Activated T-helper 2 cell treated with anti-CD3 and anti-CD28 coated beads, Interferon-gamma antibody, Interleukin-2, Interleukin-4, amounts not matched to agents 10 μg/mL and 5 μg/mL and 100 μg/mL, durations not matched to agents 14 hours and 24 hours and 36 hours (primary cell): Measurements from ENCODE around the gene POLR3GL. TPM values are rescaled to one million over a fixed set of nuclear protein-coding genes. Genes with fewer than 3 reads are reported as not detected.
A peak's percentile ranks its signal among the peaks of the same experiment; 100 is the strongest.
"Not testable (repeated sequence)": the region's sequence is repeated elsewhere in the genome, so short reads cannot be mapped to it uniquely, and the experiment has no call there.

ENCODE experiments used
- DNase-seq: peaks from one replicate; pipeline ENCODE4 v3.0.0; 2021; ENCODE audit warnings: low spot score
- H3K27ac Mint-ChIP-seq: one replicate; pipeline ENCODE4 v1.8.0; 2021; ENCODE audit warnings: mixed read lengths
- H3K27me3 Mint-ChIP-seq: one replicate; pipeline ENCODE4 v1.8.0; 2021; ENCODE audit warnings: low read depth, mixed read lengths
- H3K36me3 Mint-ChIP-seq: one replicate; pipeline ENCODE4 v1.8.0; 2021; ENCODE audit warnings: low read depth, mixed read lengths
- H3K4me1 Mint-ChIP-seq: one replicate; pipeline ENCODE4 v1.8.0; 2021; ENCODE audit warnings: low read depth, mixed read lengths
- H3K4me3 Mint-ChIP-seq: one replicate; pipeline ENCODE4 v1.8.0; 2021; ENCODE audit warnings: low read depth, mild to moderate bottlenecking, moderate library complexity, mixed read lengths
- H3K9me3 Mint-ChIP-seq: one replicate; pipeline ENCODE4 v1.8.0; 2021; ENCODE audit warnings: mixed read lengths
- intact Hi-C: fragments of 100-400 bp; cut with micrococcal nuclease; formaldehyde crosslinking; loops from one replicate; pipeline ENCODE4 v1.15.1; 2023
- total RNA-seq: library from RNA; stranded (reverse); gene quantifications from 2 replicates; pipeline ENCODE4 v1.2.3, GENCODE V29; 2022

Gene POLR3GL
- total RNA-seq: 13.2 and 14.7 TPM in 2 replicates

- H3K9me3 Mint-ChIP-seq: peaks cover 15% of the 10 kb centered on the region
- H3K27me3 Mint-ChIP-seq: no peaks in the 10 kb centered on the region
- H3K4me1 Mint-ChIP-seq: peaks cover 39% of the 10 kb centered on the region
- H3K36me3 Mint-ChIP-seq: peaks cover 19% of the 10 kb centered on the region
- H3K27ac Mint-ChIP-seq: peak within 1 kb of the TSS; percentile 81
- H3K4me3 Mint-ChIP-seq: peak within 1 kb of the TSS; percentile 90
- intact Hi-C loops: loop anchor here (1.0 to 5.0 kb wide), 4 partner anchors 15 to 74 kb away; partner anchors contain the start of genes PEX11B and TXNIP
- peak; percentile 90 for DNase-seq
These were observed at the start of gene POLR3GL, which contains the start of gene ANKRD34A for GRCh38 chr1:145964328-145965118. TSS of gene POLR3GL (plus strand) at chr1:145964690. CDS start at chr1:145974866, 10,176 bp downstream. TSS of gene ANKRD34A (minus strand) at chr1:145964575. CDS start at chr1:145961759, 2,816 bp downstream.

DNA sequence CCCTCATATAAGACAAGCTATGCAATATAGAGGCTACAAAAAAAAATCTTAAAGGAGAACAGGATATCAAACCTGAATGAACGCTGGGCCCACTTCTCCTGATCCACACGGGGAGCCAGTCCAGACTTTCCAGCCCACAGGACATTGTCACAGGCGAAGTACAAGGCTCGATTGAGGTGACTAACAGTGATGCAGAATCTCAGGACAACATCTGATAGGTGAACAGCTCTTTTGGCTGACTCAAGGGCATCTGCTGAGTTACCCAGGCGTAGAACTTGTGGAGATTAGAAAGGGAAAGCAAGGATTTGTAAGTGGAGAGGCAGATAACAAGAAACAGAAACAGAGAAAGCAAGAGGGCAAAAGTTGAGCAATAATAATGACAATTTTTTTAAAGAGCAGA is 47.7 kb upstream of the POLR3GL start:
- intact Hi-C loops: loop anchor here (5.0 kb wide), 1 partner anchor 81 kb away; the partner anchor contains the start of gene TXNIP
- Mint-ChIP-seq H3K4me3 (peak overlapping the region; percentile 74), H3K27me3 (no peaks in the 10 kb centered on the region), H3K4me1 (peaks cover 35% of the 10 kb centered on the region), H3K36me3 (peaks cover 34% of the 10 kb centered on the region), H3K9me3 (no peaks in the 10 kb centered on the region), H3K27ac (peak overlapping the region; percentile 43)
- DNase-seq: no peak

GRCh38 chr1:145917595-145917994 is 46.9 kb upstream of the POLR3GL start:
- peak overlapping the region; percentile 92 for H3K27ac Mint-ChIP-seq
- intact Hi-C loops: loop anchor here (5.0 kb wide), 1 partner anchor 80 kb away; the partner anchor contains the start of gene TXNIP
- H3K4me1 Mint-ChIP-seq: peaks cover 36% of the 10 kb centered on the region
- peak overlapping the region; percentile 88 for H3K4me3 Mint-ChIP-seq
- peaks cover 29% of the 10 kb centered on the region for H3K36me3 Mint-ChIP-seq
- H3K9me3 Mint-ChIP-seq: no peaks in the 10 kb centered on the region
- H3K27me3 Mint-ChIP-seq: no peaks in the 10 kb centered on the region
- DNase-seq: no peak

GRCh38 chr1:145918144-145918991 is 46.1 kb upstream of the POLR3GL start, which contains the start of gene PEX11B:
TSS of gene PEX11B (minus strand) at chr1:145918717. CDS start at chr1:145918688, 29 bp downstream.
- Mint-ChIP-seq H3K27ac (peak within 1 kb of the TSS; percentile 92), H3K27me3 (no peaks in the 10 kb centered on the region), H3K9me3 (no peaks in the 10 kb centered on the region), H3K4me1 (peaks cover 35% of the 10 kb centered on the region), H3K36me3 (peaks cover 37% of the 10 kb centered on the region), H3K4me3 (peak within 1 kb of the TSS; percentile 88)
- intact Hi-C loops: loop anchor here (2.0 to 5.0 kb wide), 3 partner anchors 46 to 79 kb away; partner anchors contain the start of genes ANKRD34A, PIAS3, POLR3GL and TXNIP
- DNase-seq: peak; percentile 88

GRCh38 chr1:145918992-145919939 is 45.2 kb upstream of the POLR3GL start:
- H3K27ac Mint-ChIP-seq: peak overlapping the region; percentile 92
- peaks cover 34% of the 10 kb centered on the region for H3K4me1 Mint-ChIP-seq
- no peaks in the 10 kb centered on the region for H3K9me3 Mint-ChIP-seq
- no peaks in the 10 kb centered on the region for H3K27me3 Mint-ChIP-seq
- intact Hi-C loops: loop anchor here (1.0 to 5.0 kb wide), 4 partner anchors 8 to 78 kb away; partner anchors contain the start of genes ANKRD34A, PIAS3, POLR3GL and RBM8A
- H3K4me3 Mint-ChIP-seq: peak overlapping the region; percentile 88
- DNase-seq: peak; percentile 13
- H3K36me3 Mint-ChIP-seq: peaks cover 38% of the 10 kb centered on the region

GRCh38 chr1:145920297-145920696 is 44.2 kb upstream of the POLR3GL start:
- H3K36me3 Mint-ChIP-seq: peaks cover 32% of the 10 kb centered on the region

DNA sequence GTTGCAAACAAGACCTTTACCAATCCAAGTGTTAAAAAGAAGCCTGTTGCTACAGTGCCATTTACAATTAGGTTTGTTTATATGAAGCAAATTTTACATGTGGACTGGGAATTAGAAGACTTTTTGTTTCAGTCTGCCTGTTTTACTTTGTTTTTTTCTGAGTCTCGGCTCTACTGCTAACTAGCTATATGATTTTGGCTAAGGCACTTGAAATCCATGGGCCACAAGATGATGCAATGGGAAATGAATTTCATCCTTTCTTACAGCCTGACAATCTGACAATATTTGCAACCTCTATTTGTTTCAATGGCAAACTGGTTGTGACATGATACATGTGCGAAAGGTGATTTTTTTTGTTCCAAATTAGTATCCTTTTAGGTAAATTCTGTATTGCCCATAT is 42.2 kb upstream of the POLR3GL start:
- no peak overlapping the region for H3K27ac Mint-ChIP-seq
- no peak overlapping the region for H3K4me3 Mint-ChIP-seq
- H3K4me1 Mint-ChIP-seq: peaks cover 32% of the 10 kb centered on the region
- no peak for DNase-seq
- intact Hi-C loops: no loop called here
- H3K36me3 Mint-ChIP-seq: peaks cover 19% of the 10 kb centered on the region
- H3K27me3 Mint-ChIP-seq: no peaks in the 10 kb centered on the region
- no peaks in the 10 kb centered on the region for H3K9me3 Mint-ChIP-seq

More at GRCh38 chr1:145920297-145920696, 44.2 kb upstream of the POLR3GL start:
- Mint-ChIP-seq H3K4me1 (peaks cover 31% of the 10 kb centered on the region), H3K27ac (peak overlapping the region; percentile 64), H3K4me3 (peak overlapping the region; percentile 73)
- DNase-seq, H3K9me3 Mint-ChIP-seq, H3K27me3 Mint-ChIP-seq, intact Hi-C loops: not testable (repeated sequence)

GRCh38 chr1:145926686-145927062 is 37.8 kb upstream of the POLR3GL start:
- Mint-ChIP-seq H3K4me1 (peaks cover 13% of the 10 kb centered on the region), H3K27me3 (no peaks in the 10 kb centered on the region), H3K9me3 (no peaks in the 10 kb centered on the region), H3K27ac (no peak overlapping the region), H3K4me3 (no peak overlapping the region), H3K36me3 (peaks cover 18% of the 10 kb centered on the region)
- no peak for DNase-seq
- intact Hi-C loops: loop anchor here (1.0 kb wide), 3 partner anchors 7 to 53 kb away; no protein-coding TSS in a partner anchor

DNA sequence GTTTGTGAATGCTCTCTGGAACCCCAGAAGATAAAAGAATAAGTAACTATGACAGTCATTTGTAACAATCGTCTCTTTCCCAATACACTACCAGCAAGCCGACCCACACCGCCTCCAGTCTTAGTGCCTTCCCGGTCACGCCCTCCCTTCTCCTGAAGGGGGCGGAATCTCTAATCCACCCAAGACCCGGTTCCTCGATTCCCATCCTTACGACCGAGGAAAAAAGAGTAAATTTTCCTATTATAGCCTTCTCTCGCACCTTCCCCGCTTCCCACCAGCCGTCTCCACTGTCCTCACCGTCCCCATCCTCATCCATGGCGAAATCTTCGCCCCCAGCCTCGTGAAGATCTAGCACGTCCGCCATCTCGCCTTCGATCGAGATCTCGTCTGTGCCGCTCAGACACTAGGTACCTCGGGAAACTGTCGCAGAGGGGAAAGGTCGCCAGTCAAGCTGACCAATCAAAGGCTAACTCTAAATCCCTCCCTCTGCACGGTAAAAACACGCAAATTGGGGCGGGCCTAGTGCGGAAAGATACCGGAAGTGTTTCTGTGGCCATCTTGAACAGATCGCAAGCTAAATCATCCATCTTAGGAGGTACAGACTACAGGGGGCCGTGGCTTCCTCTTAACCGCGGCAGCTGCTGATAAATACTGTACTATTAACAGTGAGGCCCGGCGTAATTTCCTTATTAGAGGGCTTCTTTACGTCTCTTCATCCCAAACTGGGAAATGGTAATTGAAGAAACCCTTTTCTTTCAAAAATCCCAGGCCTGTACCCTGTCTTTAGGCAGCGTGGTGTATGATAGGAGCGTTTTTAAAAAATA is 37.2 kb upstream of the POLR3GL start, which contains the start of gene RBM8A:
RBM8A (minus strand) TSS at position 422 of the 824 bp plus-strand sequence; CDS start at position 364, 58 bp downstream.
- intact Hi-C loops: loop anchor here (1.0 kb wide), 3 partner anchors 8 to 52 kb away; no protein-coding TSS in a partner anchor
- no peaks in the 10 kb centered on the region for H3K9me3 Mint-ChIP-seq
- H3K27ac Mint-ChIP-seq: peak within 1 kb of the TSS; percentile 80
- H3K4me1 Mint-ChIP-seq: peaks cover 15% of the 10 kb centered on the region
- H3K36me3 Mint-ChIP-seq: peaks cover 20% of the 10 kb centered on the region
- DNase-seq: peak; percentile 94
- no peak within 1 kb of the TSS for H3K4me3 Mint-ChIP-seq
- H3K27me3 Mint-ChIP-seq: no peaks in the 10 kb centered on the region

DNA sequence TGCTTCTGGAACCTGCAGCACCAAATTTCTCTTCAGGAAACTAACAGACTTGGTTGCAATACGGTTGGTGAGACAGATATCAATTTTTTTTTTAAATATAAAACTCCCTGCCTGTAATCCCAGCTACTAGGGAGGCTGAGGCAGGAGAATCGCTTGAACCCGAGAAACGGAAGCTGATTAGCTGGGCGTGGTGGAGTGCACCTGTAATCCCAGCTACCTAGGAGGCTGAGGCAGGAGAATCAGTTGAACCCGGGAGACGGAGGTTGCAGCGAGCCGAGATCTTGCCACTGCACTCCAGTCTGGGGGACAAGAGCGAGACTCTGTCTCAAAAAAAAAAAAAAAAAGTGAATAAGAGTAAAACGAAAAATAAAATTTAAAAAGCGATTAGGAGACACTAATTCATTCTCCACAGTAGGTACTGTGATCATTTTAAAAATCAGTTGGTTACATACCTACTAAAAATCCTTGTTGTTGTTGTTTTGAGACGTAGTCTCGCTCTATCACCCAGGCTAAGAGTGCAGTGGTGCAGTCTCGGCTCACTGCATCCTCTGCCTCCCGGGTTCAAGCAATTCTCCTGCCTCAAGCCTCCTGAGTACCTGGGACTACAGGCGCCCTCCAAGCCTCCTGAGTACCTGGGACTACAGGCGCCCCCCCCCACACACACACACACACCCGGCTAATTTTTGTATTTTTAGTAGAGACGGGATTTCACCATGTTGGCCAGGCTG is 36.4 kb upstream of the POLR3GL start:
- Mint-ChIP-seq H3K27ac (peak overlapping the region; percentile 80), H3K4me3 (peak overlapping the region; percentile 76), H3K36me3 (peaks cover 14% of the 10 kb centered on the region), H3K4me1 (peaks cover 23% of the 10 kb centered on the region), H3K9me3 (no peaks in the 10 kb centered on the region), H3K27me3 (no peaks in the 10 kb centered on the region)
- intact Hi-C loops: loop anchor here (1.0 kb wide), 3 partner anchors 9 to 51 kb away; no protein-coding TSS in a partner anchor
- DNase-seq: no peak
